Central memory CD8-positive, alpha-beta T cell (primary cell): ENCODE measurements around the gene THSD8.

ENCODE experiments used
- ATAC-seq: fragments of 150-1000 bp; cut with Tn5 transposase; replicated peaks from 2 replicates; pipeline ENCODE4 v1.10.0; 2022; ENCODE audit warnings: mild to moderate bottlenecking, moderate FRiP score, moderate number of reproducible peaks; ENCODE audit not compliant: poor library complexity, severe bottlenecking; ENCODE audit errors: extremely low read depth
- DNase-seq, 2 donors: peaks; one replicate each; pipeline ENCODE4 v3.0.0; 2021; ENCODE audit warnings: low spot score in 2 of 2
- H3K27ac Mint-ChIP-seq: one replicate; pipeline ENCODE4 v1.8.0; 2022; ENCODE audit warnings: low read depth, mild to moderate bottlenecking, moderate library complexity, mixed read lengths
- H3K27me3 Mint-ChIP-seq: one replicate; pipeline ENCODE4 v1.8.0; 2022; ENCODE audit warnings: mixed read lengths
- H3K36me3 Mint-ChIP-seq: one replicate; pipeline ENCODE4 v1.8.0; 2022; ENCODE audit warnings: mild to moderate bottlenecking, moderate library complexity, mixed read lengths; ENCODE audit not compliant: insufficient read depth
- H3K4me1 Mint-ChIP-seq: one replicate; pipeline ENCODE4 v1.8.0; 2022; ENCODE audit warnings: mixed read lengths
- H3K4me3 Mint-ChIP-seq: one replicate; pipeline ENCODE4 v1.8.0; 2022; ENCODE audit warnings: mild to moderate bottlenecking, moderate library complexity, mixed read lengths
- H3K9me3 Mint-ChIP-seq: one replicate; pipeline ENCODE4 v1.8.0; 2022; ENCODE audit warnings: mixed read lengths

The THSD8 gene

DNA sequence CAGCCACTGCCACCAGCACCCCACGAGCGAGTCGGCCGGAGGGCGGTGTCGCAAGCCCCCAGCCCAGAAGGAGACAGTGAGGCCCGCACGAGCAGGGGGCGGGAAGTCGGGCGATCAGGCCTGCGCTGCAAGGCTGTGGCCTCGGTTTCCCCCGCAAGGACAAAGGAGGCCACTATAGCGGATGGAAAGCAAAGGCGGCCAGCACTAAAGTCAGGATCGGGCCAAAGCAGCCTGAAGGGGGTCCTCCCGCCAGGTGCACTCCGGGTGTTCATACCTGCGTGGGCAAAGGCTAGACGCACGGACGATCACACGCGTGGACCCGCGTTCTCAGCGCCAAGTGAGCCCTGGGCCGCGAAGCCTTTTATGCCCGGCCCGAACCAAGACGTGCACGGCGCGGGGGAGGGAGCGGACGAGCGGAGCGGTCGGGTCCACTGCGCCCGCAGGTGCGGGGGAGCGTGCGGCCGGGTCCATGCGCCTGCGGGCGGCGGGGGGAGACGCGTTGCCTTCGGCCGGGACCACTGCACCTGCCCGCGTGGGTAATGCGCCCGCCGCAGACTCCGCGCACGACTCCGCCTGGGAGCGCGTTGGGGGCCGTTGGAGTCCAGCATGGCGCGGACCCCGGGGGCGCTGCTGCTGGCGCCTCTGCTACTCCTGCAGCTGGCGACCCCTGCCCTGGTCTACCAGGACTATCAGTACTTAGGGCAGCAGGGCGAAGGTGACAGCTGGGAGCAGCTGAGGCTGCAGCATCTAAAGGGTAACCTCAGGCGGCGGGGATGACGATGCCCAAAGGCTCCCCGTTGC lies at the start of gene THSD8, which contains the start of gene PRDX2:
Gene THSD8 (plus strand): TSS at position 604 of the 801 bp plus-strand sequence. CDS start 3 bp downstream, at position 607.
Gene PRDX2 (minus strand): TSS at position 335 of the 801 bp plus-strand sequence. CDS start 539 bp downstream, outside the sequence.
- Mint-ChIP-seq H3K27me3 (no peaks in the 10 kb centered on the region), H3K4me1 (peaks cover 22% of the 10 kb centered on the region), H3K36me3 (peaks cover 12% of the 10 kb centered on the region), H3K4me3 (peak within 1 kb of the TSS; percentile 83), H3K9me3 (no peaks in the 10 kb centered on the region), H3K27ac (peak within 1 kb of the TSS; percentile 61)
- peak; percentile 48 to 49 for DNase-seq
- ATAC-seq = peak; percentile 59

DNA sequence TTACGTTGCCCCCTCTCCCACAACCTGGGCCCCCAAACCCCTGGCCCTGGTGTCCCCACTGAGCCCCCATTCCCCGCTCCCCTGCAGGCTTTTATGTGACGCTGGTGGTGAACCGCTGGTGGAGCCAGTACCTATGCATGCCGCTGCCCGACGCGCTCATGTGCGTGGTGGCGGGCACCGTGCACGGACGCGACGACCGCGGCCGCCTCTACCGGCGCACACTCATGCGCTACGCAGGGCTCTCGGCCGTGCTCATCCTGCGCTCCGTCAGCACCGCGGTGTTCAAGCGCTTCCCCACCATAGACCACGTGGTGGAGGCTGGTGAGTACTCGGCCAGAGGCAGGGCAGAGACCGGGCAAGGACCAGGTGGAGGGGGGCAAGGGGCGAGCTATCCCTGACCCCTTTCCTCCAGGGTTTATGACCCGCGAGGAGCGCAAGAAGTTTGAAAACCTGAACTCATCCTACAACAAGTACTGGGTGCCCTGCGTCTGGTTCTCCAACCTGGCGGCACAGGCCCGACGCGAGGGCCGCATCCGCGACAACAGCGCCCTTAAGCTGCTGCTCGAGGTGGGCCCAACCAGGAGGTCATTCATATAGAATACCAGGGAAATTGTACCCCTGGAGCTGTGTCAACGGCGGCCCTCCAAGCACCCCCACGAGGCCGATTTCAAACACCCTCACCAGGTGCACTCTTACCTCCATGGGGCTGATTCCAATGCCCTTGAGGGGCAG lies 47.2 kb upstream of the THSD8 start:
- no peak for DNase-seq
- H3K4me3 Mint-ChIP-seq = no peak overlapping the region
- H3K36me3 Mint-ChIP-seq = peaks cover 4% of the 10 kb centered on the region
- peaks cover 61% of the 10 kb centered on the region for H3K27me3 Mint-ChIP-seq
- ATAC-seq = no peak
- H3K27ac Mint-ChIP-seq = no peak overlapping the region
- no peaks in the 10 kb centered on the region for H3K4me1 Mint-ChIP-seq
- no peaks in the 10 kb centered on the region for H3K9me3 Mint-ChIP-seq

DNA sequence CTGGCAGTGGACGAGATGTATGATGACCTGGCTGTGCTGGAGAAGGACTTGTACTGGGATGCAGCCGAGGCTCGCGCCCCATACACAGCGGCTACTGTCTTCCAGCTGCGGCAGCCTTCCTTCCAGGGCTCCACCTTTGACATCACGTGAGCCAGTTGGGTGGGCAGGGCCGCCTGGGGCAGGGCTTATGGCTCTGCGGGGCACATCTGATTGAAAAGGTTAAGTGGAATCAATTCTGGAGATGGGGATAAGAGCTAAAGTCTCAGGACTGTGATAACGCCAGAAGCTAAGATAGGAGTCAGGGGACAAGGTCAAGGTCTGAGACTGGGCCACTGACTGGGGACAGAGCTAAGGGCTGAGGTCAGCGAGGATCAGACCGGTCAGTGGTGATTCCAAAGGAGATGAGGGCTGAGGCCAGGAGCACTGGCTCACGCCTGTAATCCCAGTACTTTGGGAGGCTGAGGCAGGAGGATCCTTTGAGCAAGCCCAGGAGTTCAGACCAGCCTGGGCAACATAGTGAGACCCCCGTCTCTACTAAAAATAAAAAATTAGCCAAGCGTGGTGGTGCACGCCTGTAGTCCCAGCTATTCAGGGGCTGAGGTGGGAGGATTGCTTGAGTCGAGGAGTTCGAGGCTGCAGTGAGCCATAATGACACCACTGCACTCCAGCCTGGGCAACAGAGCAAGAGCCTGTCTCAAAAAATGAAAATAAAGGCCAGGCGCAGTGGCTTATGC lies 45.6 kb upstream of the THSD8 start:
- Mint-ChIP-seq H3K4me3 (no peak overlapping the region), H3K27me3 (peaks cover 44% of the 10 kb centered on the region), H3K9me3 (no peaks in the 10 kb centered on the region), H3K27ac (no peak overlapping the region), H3K36me3 (peaks cover 4% of the 10 kb centered on the region), H3K4me1 (no peaks in the 10 kb centered on the region)
- DNase-seq = no peak
- no peak for ATAC-seq

DNA sequence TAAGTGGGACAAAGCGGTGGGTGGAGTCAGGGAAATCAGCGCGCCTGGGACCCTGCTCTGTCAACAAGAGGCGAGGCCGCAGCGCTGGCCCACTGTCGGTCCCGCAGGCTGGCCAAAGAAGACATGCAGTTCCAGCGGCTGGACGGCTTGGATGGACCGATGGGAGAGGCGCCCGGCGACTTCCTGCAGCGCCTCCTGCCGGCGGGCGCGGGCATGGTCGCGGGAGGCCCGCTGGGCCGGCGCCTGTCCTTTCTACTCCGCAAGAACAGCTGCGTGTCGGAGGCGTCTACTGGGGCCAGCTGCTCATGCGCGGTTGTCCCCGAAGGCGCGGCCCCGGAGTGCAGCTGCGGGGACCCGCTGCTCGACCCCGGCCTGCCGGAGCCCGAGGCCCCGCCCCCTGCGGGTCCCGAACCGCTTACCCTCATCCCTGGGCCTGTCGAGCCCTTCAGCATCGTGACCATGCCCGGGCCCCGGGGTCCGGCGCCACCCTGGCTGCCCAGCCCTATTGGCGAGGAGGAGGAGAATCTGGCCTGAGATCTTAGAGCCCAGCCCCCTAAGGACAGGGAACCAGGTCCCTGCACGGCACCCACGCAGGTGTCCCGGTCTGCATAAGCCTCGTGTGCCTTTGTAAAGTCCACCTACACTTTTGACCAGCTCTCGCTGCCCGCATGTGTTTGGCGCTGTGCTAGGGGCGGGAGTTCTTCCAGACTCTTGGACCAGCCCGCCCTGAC lies 44.2 kb upstream of the THSD8 start:
- Mint-ChIP-seq H3K4me1 (no peaks in the 10 kb centered on the region), H3K36me3 (peaks cover 6% of the 10 kb centered on the region), H3K4me3 (no peak overlapping the region), H3K27ac (no peak overlapping the region), H3K27me3 (peaks cover 33% of the 10 kb centered on the region), H3K9me3 (no peaks in the 10 kb centered on the region)
- ATAC-seq (peak; percentile 65), DNase-seq (peak in 1 of 2 donors; percentile 49)

DNA sequence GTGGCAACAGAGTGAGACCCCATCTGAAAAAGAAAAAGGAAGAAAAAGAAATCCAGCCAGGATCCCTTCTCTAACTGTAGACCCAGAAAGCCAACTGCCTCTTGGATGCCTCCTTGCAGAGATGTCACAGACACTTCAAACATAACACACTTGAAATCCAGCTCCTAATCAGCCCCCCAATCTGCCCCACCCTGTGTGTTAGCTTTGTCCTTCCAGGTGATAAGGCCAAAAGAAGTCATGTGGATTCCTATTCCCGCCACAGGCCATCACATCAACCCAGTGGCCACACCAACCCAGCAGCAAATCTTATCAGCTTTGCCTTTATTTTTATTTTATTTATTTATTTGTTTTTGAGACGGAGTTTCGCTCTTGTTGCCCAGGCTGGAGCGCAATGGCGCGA lies 42.2 kb upstream of the THSD8 start:
- ATAC-seq = no peak
- peaks cover 6% of the 10 kb centered on the region for H3K36me3 Mint-ChIP-seq
- H3K27me3 Mint-ChIP-seq = peaks cover 19% of the 10 kb centered on the region
- H3K9me3 Mint-ChIP-seq = no peaks in the 10 kb centered on the region
- H3K27ac Mint-ChIP-seq = no peak overlapping the region
- H3K4me1 Mint-ChIP-seq = no peaks in the 10 kb centered on the region
- no peak overlapping the region for H3K4me3 Mint-ChIP-seq
- DNase-seq = no peak

DNA sequence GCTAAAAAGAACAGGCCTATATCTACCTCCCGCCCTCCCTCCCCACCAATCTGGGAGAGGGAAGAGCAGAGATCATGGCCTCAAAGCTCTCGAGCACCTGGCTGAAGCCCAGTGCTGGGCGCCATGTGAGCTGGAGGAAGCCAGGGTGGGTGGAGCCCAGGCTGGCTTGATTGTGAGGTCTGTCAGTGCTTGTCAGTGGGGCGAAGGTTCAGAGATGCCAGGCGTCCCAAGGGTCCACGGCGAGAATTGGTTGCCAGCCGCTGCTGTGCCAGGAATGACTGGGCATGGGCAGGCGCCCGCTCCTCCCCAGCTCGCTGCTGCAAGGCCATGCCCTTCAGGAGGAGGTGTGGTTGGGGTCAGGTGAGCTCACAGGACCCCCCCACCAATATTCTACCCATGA lies 38.8 kb upstream of the THSD8 start:
- no peak for DNase-seq
- no peak overlapping the region for H3K4me3 Mint-ChIP-seq
- H3K9me3 Mint-ChIP-seq = no peaks in the 10 kb centered on the region
- ATAC-seq = no peak
- peaks cover 6% of the 10 kb centered on the region for H3K4me1 Mint-ChIP-seq
- H3K27me3 Mint-ChIP-seq = no peaks in the 10 kb centered on the region
- no peak overlapping the region for H3K27ac Mint-ChIP-seq
- H3K36me3 Mint-ChIP-seq = peaks cover 3% of the 10 kb centered on the region

GRCh38 chr19:12764698-12765097 lies 37.2 kb upstream of the THSD8 start:
- H3K27me3 Mint-ChIP-seq = no peaks in the 10 kb centered on the region
- DNase-seq = no peak
- H3K9me3 Mint-ChIP-seq = no peaks in the 10 kb centered on the region
- ATAC-seq = no peak
- H3K36me3 Mint-ChIP-seq = peaks cover 3% of the 10 kb centered on the region
- H3K4me3 Mint-ChIP-seq = no peak overlapping the region
- H3K27ac Mint-ChIP-seq = no peak overlapping the region
- H3K4me1 Mint-ChIP-seq = peaks cover 6% of the 10 kb centered on the region

GRCh38 chr19:12766051-12766521 lies 35.8 kb upstream of the THSD8 start:
- H3K27ac Mint-ChIP-seq = no peak overlapping the region
- H3K4me1 Mint-ChIP-seq = peaks cover 6% of the 10 kb centered on the region
- H3K4me3 Mint-ChIP-seq = no peak overlapping the region
- ATAC-seq = peak; percentile 75
- H3K9me3 Mint-ChIP-seq = no peaks in the 10 kb centered on the region
- H3K27me3 Mint-ChIP-seq = no peaks in the 10 kb centered on the region
- DNase-seq = peak; percentile 72 to 86
- H3K36me3 Mint-ChIP-seq = peaks cover 3% of the 10 kb centered on the region

DNA sequence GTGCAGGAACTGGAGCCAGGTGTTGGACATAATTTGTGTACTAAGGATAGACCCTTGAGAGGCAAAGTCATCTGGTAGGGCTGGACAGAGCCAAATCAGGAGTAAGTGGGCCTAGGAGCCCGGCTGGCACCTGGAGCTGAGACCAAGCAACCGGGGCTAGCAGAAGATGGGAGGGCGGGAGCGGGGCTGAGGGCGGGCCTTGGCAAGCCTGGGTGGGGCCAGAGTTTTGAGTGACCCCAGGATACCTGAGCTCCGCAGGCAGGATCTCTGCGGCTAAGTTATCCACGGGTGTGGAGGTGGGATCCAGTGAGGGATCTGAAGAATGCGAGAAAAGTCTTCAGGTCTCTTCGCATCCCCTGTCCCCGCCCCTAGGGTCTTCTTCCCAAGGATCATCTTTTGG lies 34.7 kb upstream of the THSD8 start:
- peaks cover 6% of the 10 kb centered on the region for H3K4me1 Mint-ChIP-seq
- H3K4me3 Mint-ChIP-seq = no peak overlapping the region
- DNase-seq = no peak
- no peaks in the 10 kb centered on the region for H3K27me3 Mint-ChIP-seq
- H3K27ac Mint-ChIP-seq = no peak overlapping the region
- no peaks in the 10 kb centered on the region for H3K36me3 Mint-ChIP-seq
- ATAC-seq = no peak
- no peaks in the 10 kb centered on the region for H3K9me3 Mint-ChIP-seq

DNA sequence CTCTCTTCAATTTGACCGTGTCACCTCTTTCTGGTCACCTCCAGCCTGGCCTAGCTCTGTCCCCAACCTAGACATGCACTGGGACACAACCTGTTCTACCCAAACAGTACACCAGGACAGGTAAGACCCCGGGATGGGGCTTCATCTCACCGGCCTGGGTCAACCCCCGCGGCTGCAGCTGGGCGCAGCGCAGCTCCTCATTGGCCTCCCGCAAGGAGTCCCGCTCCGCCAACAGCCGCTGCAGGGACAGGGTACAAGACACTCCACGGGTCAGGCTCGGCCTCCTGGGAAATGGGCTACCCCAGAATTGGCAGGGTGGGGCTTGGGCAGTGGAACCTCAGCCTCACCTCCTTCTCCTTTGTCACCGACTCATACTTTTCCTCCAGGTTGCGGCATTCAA lies 34.2 kb upstream of the THSD8 start:
- DNase-seq (no peak), ATAC-seq (no peak)
- Mint-ChIP-seq H3K36me3 (no peaks in the 10 kb centered on the region), H3K9me3 (no peaks in the 10 kb centered on the region), H3K4me1 (peaks cover 6% of the 10 kb centered on the region), H3K27me3 (no peaks in the 10 kb centered on the region), H3K27ac (no peak overlapping the region), H3K4me3 (no peak overlapping the region)

GRCh38 chr19:12769689-12770088 lies 32.2 kb upstream of the THSD8 start:
- H3K4me1 Mint-ChIP-seq = peaks cover 15% of the 10 kb centered on the region
- ATAC-seq (peak; percentile 64), DNase-seq (no peak)
- H3K9me3 Mint-ChIP-seq = no peaks in the 10 kb centered on the region
- peak overlapping the region; percentile 12 for H3K4me3 Mint-ChIP-seq
- peaks cover 1% of the 10 kb centered on the region for H3K36me3 Mint-ChIP-seq
- no peak overlapping the region for H3K27ac Mint-ChIP-seq
- no peaks in the 10 kb centered on the region for H3K27me3 Mint-ChIP-seq

GRCh38 chr19:12770922-12771321 lies 30.9 kb upstream of the THSD8 start:
- Mint-ChIP-seq H3K27ac (no peak overlapping the region), H3K36me3 (peaks cover 2% of the 10 kb centered on the region), H3K27me3 (no peaks in the 10 kb centered on the region), H3K4me3 (no peak overlapping the region), H3K9me3 (no peaks in the 10 kb centered on the region), H3K4me1 (peaks cover 13% of the 10 kb centered on the region)
- DNase-seq = no peak
- ATAC-seq = no peak
